Measurements from ENCODE around the gene ACTR3.

- TF ChIP-seq, protein P1, sequence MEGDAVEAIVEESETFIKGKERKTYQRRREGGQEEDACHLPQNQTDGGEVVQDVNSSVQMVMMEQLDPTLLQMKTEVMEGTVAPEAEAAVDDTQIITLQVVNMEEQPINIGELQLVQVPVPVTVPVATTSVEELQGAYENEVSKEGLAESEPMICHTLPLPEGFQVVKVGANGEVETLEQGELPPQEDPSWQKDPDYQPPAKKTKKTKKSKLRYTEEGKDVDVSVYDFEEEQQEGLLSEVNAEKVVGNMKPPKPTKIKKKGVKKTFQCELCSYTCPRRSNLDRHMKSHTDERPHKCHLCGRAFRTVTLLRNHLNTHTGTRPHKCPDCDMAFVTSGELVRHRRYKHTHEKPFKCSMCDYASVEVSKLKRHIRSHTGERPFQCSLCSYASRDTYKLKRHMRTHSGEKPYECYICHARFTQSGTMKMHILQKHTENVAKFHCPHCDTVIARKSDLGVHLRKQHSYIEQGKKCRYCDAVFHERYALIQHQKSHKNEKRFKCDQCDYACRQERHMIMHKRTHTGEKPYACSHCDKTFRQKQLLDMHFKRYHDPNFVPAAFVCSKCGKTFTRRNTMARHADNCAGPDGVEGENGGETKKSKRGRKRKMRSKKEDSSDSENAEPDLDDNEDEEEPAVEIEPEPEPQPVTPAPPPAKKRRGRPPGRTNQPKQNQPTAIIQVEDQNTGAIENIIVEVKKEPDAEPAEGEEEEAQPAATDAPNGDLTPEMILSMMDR (IDR thresholded peaks at IDR 0.05), result no peak
- TF ChIP-seq POLR2A (IDR thresholded peaks at IDR 0.05), result no peak
Observed at GRCh38 chr2:113854208-113854607, 35.7 kb upstream of the ACTR3 start.

All from heart left ventricle (tissue), 13 donors.